ENCODE measurements around the gene DIO3.

GRCh38 chr14:101520621-101521472 is 40.4 kb upstream of the DIO3 start:
- TF ChIP-seq POLR2A (IDR thresholded peaks at IDR 0.05), result no peak
- no peak for TF ChIP-seq CTCF (IDR thresholded peaks at IDR 0.05)

Data from breast epithelium (tissue), 3 donors.